ENCODE results near the gene ARMH1.

GRCh38 chr1:44694863-44695478, 20.5 kb downstream of the ARMH1 start:
- TF ChIP-seq, protein P1, sequence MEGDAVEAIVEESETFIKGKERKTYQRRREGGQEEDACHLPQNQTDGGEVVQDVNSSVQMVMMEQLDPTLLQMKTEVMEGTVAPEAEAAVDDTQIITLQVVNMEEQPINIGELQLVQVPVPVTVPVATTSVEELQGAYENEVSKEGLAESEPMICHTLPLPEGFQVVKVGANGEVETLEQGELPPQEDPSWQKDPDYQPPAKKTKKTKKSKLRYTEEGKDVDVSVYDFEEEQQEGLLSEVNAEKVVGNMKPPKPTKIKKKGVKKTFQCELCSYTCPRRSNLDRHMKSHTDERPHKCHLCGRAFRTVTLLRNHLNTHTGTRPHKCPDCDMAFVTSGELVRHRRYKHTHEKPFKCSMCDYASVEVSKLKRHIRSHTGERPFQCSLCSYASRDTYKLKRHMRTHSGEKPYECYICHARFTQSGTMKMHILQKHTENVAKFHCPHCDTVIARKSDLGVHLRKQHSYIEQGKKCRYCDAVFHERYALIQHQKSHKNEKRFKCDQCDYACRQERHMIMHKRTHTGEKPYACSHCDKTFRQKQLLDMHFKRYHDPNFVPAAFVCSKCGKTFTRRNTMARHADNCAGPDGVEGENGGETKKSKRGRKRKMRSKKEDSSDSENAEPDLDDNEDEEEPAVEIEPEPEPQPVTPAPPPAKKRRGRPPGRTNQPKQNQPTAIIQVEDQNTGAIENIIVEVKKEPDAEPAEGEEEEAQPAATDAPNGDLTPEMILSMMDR (IDR thresholded peaks at IDR 0.05 in 8 of 11, conservative IDR thresholded peaks at IDR 0.05 in 3 of 11): no peak
- TF ChIP-seq POLR2A (IDR thresholded peaks at IDR 0.05) (no peak), POLR2AphosphoS5 (IDR thresholded peaks at IDR 0.05) (no peak)

All from spleen (tissue), 7 donors.